GM12872 (cell line): ENCODE data around the gene TRIM7.

Source experiments
- TF ChIP-seq, protein P1 (sequence below): IDR thresholded peaks from 3 replicates; pipeline ENCODE4 v1.5.1; 2011; ENCODE audit warnings: low read depth, mild to moderate bottlenecking, low read length, moderate library complexity; ENCODE audit not compliant: insufficient read depth

The TRIM7 gene

DNA sequence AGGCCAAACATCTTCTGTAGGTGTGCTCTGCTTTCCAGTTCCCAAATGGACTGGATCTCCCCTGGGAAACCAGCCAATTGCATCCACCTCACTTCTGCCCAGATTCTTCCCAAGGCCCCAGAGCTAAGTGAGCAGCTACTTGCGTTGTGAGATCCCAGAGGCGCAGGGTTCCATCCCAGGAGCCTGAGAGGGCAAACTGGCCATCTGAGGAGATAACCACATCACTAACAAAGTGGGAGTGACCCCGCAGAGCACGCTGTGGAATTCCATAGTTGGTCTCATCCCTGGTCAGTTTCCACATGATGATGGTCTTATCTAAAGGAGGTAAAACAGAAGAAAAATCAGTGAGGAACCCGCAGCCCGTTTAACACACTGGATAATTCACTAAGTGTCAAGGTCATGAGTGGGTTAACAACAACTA lies 37.0 kb upstream of the TRIM7 start:
- TF ChIP-seq, protein P1, sequence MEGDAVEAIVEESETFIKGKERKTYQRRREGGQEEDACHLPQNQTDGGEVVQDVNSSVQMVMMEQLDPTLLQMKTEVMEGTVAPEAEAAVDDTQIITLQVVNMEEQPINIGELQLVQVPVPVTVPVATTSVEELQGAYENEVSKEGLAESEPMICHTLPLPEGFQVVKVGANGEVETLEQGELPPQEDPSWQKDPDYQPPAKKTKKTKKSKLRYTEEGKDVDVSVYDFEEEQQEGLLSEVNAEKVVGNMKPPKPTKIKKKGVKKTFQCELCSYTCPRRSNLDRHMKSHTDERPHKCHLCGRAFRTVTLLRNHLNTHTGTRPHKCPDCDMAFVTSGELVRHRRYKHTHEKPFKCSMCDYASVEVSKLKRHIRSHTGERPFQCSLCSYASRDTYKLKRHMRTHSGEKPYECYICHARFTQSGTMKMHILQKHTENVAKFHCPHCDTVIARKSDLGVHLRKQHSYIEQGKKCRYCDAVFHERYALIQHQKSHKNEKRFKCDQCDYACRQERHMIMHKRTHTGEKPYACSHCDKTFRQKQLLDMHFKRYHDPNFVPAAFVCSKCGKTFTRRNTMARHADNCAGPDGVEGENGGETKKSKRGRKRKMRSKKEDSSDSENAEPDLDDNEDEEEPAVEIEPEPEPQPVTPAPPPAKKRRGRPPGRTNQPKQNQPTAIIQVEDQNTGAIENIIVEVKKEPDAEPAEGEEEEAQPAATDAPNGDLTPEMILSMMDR: no peak

DNA sequence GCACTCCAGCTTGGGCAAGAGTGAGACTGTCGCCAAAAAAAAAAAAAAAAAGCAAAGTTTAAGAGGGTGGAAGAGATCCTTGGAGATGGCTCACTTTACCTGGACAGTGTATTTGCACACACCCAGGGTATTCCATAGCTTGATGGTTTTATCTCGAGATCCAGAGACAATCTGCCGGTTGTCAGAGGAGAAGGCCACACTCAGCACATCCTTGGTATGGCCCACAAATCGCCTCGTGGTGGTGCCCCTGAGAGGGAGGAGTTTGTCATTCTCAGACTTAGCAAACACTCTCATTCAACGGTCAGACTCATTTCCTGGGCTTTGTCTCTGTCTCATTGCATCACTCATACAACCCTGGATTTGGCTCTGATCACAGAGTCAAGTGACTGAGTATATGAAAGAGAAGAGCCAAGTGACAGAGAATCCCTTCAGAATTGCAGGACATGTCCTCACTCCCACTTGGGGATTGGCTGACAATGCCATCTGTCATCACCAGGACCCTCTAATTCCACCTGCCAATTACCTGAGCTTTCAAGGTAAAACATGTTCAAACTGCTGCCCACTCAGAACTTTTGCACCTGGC lies 36.5 kb upstream of the TRIM7 start:
- TF ChIP-seq, protein P1: no peak

DNA sequence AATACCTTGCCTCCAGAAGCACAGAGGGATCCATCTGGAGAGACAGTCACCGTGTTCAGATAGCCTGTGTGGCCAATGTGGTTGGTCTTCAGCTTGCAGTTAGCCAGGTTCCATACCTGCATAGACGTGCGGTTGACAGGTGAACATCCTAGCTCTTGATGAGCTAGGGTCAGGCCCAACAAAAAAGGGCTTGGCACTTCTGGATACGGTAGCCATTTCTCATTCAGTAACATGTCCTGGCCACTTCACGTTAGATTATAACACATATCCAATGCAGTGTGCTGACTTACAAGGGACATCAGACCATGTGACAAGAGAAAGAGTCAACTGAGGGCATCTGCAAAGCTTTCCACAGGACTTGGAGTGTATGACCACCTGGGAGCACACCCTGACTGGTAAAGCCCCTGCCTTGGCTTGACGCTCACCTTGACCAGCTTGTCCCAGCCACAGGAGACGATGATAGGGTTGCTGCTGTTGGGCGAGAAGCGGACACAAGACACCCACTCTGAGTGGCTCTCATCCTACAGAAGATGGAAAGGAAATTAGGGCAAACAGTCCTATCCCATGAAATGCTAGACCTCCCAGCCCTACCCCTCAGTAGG lies 34.2 kb upstream of the TRIM7 start:
- TF ChIP-seq, protein P1: no peak

DNA sequence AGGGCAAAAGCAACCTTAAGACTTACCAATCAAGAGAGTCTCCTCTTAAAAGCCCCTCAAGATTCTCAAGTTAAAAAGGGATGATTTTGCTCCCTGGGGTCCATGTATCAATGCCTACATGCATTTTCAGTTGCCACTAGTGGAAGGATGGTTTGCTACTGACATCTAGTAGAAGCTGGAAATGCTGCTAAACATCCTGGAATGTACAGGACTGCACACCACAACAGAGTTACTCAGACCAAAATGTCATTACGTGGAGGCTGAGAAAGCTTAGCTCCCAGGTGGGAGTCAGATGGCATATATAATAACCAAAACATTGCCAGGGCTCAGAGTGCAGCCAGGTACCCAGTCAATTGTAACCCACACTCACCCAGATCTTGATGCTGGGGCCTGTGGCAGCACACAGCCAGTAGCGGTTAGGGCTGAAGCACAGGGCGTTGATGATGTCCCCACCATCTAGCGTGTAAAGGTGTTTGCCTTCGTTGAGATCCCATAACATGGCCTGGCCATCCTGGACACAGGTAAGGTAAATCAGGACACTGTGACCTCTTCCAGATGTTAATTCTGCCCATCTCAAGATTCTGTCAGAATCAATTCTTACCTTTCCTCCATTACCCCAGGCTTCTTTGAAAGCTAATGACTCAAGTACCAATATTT lies 32.9 kb upstream of the TRIM7 start:
- TF ChIP-seq, protein P1: no peak

DNA sequence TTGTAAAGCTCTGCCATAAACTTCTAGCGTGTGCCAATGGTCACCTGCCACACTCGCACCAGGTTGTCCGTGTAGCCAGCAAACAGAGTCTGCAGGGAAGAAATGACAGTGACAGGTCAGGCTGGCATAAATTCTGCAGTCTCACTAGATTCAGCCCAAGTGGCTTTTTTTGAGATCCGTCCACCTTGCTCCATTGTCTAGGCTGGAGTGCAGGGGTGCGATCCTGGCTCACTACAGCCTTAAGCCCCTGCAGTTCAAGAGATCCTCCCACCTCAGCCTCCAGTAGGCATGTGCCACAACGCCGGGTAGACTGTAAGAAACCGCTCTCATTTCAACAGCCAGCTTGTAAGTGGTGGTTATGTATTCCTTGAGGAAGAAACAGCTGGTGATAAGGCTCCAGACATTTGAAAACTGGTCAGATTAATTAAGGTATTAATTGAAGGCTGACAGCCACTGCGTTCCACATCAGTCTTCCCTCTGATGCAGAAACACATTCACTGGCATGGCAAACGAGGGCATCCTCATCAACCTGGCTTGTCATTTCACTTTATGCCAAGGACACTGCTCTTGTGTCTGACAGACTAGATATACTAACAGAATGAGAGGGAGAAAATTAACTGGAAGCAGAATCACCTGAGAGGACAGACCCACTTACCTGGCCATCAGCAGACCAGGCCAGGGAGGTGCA lies 32.1 kb upstream of the TRIM7 start:
- TF ChIP-seq, protein P1: no peak

DNA sequence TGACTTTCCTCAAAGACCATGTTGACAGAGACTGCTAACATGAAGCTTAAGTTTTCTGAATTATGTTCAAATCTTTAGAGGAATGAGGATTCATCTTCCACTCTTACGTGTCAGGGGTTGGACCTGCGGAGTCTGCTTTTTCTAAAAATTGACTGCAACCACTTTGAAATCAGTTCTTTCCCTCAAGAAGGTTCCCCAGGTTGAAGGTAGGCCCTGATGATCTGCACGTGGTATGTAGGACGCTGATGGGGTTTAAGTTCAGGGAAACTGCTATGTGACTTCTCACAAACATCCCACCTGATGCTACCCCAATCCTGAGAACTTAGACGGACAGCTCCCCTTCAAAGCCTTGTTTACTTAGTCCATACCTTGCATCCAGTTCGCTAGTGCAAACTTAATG lies 31.5 kb upstream of the TRIM7 start:
- TF ChIP-seq, protein P1: no peak

DNA sequence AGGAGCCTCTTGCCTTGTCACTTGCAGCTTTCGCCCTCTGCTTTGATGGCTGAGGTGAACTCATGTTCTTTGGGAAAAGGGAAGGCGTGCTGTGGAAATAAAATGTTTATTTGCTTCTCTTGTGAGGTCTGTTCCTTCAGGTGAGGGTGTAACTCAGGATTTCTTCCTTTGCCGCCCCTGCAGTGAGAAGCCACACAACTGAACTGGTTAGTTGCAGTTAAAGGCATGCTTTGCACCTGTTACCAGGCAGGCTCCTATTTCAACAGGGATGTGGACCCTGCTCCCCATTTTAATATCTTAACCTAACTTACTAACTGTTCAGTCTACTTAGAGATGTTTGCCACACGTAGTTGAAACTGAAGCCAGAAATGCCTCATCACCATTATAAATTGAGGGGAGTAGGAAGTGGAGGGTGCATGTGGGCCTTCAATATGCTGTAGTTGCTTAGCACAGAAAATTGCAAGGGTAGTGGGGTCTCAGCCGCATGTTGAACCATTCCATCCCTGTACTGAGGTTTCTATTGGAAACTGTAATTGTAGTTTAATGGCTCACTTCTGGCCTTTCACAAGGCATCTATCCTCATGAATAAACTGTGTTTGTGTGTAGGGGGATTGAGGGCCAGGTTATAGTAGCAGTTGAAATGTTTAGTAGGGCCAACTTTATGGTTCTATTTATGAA lies 30.8 kb upstream of the TRIM7 start:
- TF ChIP-seq, protein P1: no peak
